ENCODE data around the gene ARHGAP42. TPM values are rescaled to one million over a fixed set of nuclear protein-coding genes. Genes with fewer than 3 reads are reported as not detected.

ARHGAP42 gene
- total and polyA plus RNA-seq, 8 donors: 0.76 to 4.9 (median 1.8) TPM

DNA sequence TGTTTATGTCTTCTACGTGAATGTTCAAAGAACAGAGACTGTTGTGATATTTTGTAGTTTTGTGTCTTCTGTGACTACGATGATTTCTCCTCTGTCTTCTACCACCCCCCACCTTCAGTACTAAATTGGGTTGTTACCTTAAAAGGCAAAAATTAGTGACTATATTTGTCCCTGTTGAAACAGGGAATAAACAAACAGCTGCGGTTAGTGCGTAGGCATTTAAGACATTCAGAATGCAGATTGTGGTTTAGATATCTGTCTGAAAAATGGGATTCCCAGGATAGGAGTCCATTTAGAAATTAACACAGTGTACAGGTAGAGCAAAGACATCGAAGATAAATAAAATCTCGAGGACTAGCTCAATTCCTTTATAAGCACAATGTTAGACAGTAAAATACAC lies 15.6 kb upstream of the ARHGAP42 start:
- ATAC-seq: no peak

DNA sequence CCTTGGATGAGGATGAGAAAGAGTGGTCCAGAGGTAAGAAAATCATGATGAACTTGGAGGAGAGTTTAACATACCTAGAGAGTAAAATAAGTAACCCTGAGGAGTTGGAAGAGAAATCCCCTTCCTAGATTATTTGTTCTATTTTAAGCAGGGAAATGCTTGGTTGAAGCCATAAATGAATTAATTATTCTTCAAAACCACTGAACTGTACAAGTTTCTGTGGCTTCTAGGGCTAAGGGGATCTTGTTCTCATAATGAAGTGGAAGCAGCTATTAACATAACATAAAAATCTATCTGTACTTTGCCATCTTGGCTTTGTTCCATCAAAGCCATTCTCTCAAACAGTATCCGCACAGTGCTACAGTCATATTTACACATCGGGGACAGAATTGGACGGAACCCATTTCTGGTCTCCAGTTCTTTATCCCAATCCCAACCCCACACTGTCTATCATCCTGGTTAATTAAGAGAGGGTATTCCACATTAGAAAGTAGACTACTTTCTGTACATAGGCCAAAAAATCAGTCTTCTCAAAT lies 14.5 kb upstream of the ARHGAP42 start:
- ATAC-seq (no peak), FAIRE-seq (no peak), DNase-seq (no peak)
- WGBS, 2 donors: 43% methylated on average over 3 of the region's 3 CpGs
- intact Hi-C loops (cut with DNase I): loop anchor here in 1 of 3 donors (10.0 kb wide), 1 partner anchor 192 kb away; no protein-coding TSS in a partner anchor
- no peaks in the 10 kb centered on the region for H3K27me3 ChIP-seq
- no peak overlapping the region for H3K4me3 ChIP-seq
- H3K9me3 ChIP-seq: no peaks in the 10 kb centered on the region
- TF ChIP-seq, protein P1, sequence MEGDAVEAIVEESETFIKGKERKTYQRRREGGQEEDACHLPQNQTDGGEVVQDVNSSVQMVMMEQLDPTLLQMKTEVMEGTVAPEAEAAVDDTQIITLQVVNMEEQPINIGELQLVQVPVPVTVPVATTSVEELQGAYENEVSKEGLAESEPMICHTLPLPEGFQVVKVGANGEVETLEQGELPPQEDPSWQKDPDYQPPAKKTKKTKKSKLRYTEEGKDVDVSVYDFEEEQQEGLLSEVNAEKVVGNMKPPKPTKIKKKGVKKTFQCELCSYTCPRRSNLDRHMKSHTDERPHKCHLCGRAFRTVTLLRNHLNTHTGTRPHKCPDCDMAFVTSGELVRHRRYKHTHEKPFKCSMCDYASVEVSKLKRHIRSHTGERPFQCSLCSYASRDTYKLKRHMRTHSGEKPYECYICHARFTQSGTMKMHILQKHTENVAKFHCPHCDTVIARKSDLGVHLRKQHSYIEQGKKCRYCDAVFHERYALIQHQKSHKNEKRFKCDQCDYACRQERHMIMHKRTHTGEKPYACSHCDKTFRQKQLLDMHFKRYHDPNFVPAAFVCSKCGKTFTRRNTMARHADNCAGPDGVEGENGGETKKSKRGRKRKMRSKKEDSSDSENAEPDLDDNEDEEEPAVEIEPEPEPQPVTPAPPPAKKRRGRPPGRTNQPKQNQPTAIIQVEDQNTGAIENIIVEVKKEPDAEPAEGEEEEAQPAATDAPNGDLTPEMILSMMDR (IDR thresholded peaks at IDR 0.05): no peak
- H3K27ac ChIP-seq: no peak overlapping the region
- no peaks in the 10 kb centered on the region for H3K36me3 ChIP-seq
- H3K4me1 ChIP-seq: no peaks in the 10 kb centered on the region

More for the DNA sequence above, 15.6 kb upstream of the ARHGAP42 start:
- FAIRE-seq (no peak), DNase-seq (no peak)
- TF ChIP-seq, protein P1 (IDR thresholded peaks at IDR 0.05): no peak
- no peaks in the 10 kb centered on the region for H3K9me3 ChIP-seq
- H3K4me3 ChIP-seq: no peak overlapping the region
- no peaks in the 10 kb centered on the region for H3K4me1 ChIP-seq
- 72 to 84% methylated on average over 6 of the region's 6 CpGs for WGBS, 2 donors
- H3K27me3 ChIP-seq: no peaks in the 10 kb centered on the region
- no peak overlapping the region for H3K27ac ChIP-seq
- H3K36me3 ChIP-seq: no peaks in the 10 kb centered on the region
- intact Hi-C loops (cut with DNase I): loop anchor here in 1 of 3 donors (10.0 kb wide), 1 partner anchor 193 kb away; no protein-coding TSS in a partner anchor

DNA sequence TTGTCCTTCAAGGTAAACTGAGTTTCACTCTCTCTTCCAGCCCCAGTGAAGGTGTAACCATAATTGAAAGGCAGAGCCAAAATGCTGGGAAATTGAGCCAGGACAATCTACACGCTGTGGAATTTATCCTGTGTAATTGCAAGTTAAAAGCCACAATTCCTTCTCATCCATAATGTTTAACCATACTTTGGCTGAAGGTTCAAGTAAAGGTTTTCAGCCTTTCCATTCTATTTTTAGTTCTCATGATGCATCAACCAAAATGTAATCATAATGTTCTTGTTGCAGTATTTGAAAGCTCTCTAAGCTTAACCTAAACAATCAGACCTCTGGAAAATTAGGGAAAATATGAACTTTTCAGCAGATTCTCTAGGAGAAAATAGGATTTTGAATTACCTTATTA lies 14.0 kb upstream of the ARHGAP42 start:
- no peaks in the 10 kb centered on the region for H3K36me3 ChIP-seq
- H3K27ac ChIP-seq: no peak overlapping the region
- no peaks in the 10 kb centered on the region for H3K9me3 ChIP-seq
- no peaks in the 10 kb centered on the region for H3K4me1 ChIP-seq
- 53 to 54% methylated on average over 1 of the region's 1 CpG for WGBS, 2 donors
- intact Hi-C loops (cut with DNase I): loop anchor here in 1 of 3 donors (10.0 kb wide), 1 partner anchor 192 kb away; no protein-coding TSS in a partner anchor
- ATAC-seq (no peak), DNase-seq (no peak), FAIRE-seq (no peak)
- no peaks in the 10 kb centered on the region for H3K27me3 ChIP-seq
- H3K4me3 ChIP-seq: no peak overlapping the region
- TF ChIP-seq, protein P1 (IDR thresholded peaks at IDR 0.05): no peak

DNA sequence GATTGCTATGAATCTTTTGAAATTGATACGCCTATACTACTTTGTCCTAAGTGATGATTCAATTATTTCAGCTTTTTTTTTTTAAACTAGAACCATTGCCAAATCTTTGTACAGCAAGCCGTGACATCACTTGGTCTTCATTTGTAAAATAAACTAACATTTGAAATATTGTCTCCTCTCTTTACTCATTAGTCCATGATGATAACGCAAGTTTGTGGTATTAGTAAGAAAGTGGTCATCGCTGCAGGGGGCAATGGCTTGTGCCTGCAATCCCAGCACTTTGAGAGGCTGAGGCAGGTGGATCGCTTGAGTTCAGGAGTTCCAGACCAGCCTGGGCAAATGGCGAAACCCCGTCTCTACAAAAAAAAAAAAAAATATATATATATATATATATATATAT lies 12.9 kb upstream of the ARHGAP42 start:
- intact Hi-C loops (cut with DNase I): loop anchor here in 1 of 3 donors (10.0 kb wide), 1 partner anchor 191 kb away; no protein-coding TSS in a partner anchor
- DNase-seq: no peak
- TF ChIP-seq, protein P1 (IDR thresholded peaks at IDR 0.05): no peak
- Histone ChIP-seq H3K4me3 (no peak overlapping the region), H3K27me3 (no peaks in the 10 kb centered on the region), H3K9me3 (no peaks in the 10 kb centered on the region), H3K27ac (no peak overlapping the region), H3K36me3 (no peaks in the 10 kb centered on the region), H3K4me1 (no peaks in the 10 kb centered on the region)
- WGBS, 2 donors: 90 to 95% methylated on average over 7 of the region's 7 CpGs
- ATAC-seq: no peak
- no peak for FAIRE-seq

DNA sequence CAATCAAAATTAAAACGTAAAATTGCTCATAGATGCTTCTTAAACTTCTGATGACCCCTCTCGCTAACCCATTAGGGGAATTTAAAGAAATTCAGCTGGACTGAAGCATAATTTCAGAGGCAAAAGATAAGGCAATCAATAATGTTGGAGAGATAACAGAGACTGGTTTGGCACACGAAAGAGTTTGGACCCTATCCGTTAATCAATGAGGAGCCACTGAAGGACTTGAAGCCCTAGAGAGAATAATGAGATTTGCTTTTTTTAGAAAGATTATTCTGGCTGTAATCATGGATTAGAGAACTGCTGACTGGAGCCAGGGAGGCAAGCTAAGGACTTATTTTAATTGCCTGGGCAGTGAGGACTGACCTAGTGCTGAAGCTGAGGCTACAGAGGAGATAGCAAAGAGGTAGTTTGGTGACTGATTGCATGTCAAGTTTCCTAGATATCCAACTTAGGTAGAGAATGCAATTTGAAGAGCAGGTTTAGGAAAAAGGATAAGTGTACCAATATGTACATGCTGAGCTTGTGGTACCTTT lies 11.9 kb upstream of the ARHGAP42 start:
- Histone ChIP-seq H3K27me3 (no peaks in the 10 kb centered on the region), H3K9me3 (no peaks in the 10 kb centered on the region), H3K36me3 (no peaks in the 10 kb centered on the region), H3K4me1 (no peaks in the 10 kb centered on the region), H3K27ac (no peak overlapping the region), H3K4me3 (no peak overlapping the region)
- FAIRE-seq (no peak), DNase-seq (no peak), ATAC-seq (no peak)
- TF ChIP-seq, protein P1 (IDR thresholded peaks at IDR 0.05): no peak
- 33 to 36% methylated on average over 4 of the region's 4 CpGs for WGBS, 2 donors
- intact Hi-C loops (cut with DNase I): loop anchor here in 1 of 3 donors (10.0 kb wide), 1 partner anchor 190 kb away; no protein-coding TSS in a partner anchor
